GM21529 (cell line): Measurements from ENCODE around the gene RGR.

Experiments
- ATAC-seq: cut with Tn5 transposase; IDR thresholded peaks from one replicate; pipeline ENCODE4 v1.9.1; 2021; ENCODE audit not compliant: unreplicated experiment

RGR gene, protein sequence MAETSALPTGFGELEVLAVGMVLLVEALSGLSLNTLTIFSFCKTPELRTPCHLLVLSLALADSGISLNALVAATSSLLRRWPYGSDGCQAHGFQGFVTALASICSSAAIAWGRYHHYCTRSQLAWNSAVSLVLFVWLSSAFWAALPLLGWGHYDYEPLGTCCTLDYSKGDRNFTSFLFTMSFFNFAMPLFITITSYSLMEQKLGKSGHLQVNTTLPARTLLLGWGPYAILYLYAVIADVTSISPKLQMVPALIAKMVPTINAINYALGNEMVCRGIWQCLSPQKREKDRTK

GRCh38 chr10:84244651-84245270 lies at the start of gene RGR:
Gene RGR, plus strand, starts transcription at chr10:84245053. Its CDS starts 38 bp downstream, at chr10:84245091.
- no peak for ATAC-seq

DNA sequence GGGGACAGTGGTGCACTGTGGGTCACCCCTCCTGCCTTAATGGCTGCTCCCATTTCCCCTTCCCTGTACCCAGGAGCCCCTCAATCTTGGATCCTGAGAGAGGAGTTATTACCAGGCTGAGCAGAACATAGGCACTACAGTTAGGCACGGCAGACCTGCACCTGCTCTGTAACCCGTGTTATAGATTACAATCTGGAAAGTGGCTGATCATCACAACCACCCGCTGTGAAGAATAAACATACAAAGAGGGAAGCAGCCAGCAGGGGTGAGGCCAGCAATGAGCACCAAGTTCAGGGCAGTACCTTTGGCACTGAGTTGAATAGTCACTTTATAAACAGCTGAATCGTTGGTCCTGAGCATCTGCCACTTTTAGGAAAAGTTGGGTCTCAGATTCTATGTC lies 48.8 kb upstream of the RGR start:
- ATAC-seq: no peak

DNA sequence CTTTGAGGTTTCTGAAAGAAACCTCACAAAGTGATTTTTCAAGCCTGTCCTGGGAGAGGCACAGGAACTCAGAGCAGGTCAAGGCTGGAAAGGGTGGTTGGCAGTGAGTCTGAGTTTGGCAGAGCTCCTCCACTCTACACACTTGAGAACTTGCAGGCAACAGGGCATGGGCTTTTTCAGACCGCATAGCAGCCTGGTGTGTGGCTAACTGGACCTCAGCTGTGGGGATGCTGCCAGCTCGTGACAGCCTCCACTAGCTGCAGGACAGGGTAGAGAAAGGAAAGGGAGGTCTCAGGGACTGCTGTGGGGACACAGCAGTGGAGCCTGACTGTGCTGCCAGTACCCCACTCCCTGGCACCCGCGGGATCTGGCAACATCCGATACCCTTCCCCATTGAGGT lies 47.9 kb upstream of the RGR start:
- ATAC-seq: no peak

GRCh38 chr10:84197643-84198042 lies 47.2 kb upstream of the RGR start:
- no peak for ATAC-seq

DNA sequence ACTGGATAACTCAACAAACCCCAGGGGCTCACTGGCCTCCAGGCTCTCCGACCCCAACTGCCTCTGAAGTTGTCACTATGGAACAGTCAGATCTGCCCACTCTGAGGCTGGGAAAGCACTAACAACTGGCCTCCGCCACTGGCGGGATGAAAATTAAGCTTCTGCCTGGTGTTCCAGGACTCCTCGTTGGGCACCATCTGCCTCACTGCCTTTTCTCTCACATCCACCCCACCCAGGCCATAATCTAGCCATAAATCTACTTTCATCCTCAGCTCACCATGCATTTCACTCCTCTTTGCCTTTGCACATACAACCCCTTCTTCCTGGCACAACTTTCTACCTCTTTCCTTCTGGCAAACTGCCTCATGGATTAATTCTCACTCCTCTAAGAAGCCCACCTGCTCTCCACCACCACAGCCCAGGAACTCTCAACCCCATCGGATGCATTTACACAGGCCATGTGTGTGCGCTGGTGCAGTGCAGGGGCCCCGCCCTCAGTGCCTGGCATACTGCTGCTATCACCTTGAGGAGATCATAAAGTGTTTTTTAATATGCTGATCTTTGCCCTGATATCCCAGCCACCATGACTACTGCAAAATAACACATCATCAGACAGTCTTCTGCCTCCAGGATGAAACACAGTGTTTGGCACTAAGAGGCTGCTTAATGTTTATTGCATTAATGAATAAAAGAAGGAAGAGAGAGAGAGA lies 46.5 kb upstream of the RGR start:
- no peak for ATAC-seq

DNA sequence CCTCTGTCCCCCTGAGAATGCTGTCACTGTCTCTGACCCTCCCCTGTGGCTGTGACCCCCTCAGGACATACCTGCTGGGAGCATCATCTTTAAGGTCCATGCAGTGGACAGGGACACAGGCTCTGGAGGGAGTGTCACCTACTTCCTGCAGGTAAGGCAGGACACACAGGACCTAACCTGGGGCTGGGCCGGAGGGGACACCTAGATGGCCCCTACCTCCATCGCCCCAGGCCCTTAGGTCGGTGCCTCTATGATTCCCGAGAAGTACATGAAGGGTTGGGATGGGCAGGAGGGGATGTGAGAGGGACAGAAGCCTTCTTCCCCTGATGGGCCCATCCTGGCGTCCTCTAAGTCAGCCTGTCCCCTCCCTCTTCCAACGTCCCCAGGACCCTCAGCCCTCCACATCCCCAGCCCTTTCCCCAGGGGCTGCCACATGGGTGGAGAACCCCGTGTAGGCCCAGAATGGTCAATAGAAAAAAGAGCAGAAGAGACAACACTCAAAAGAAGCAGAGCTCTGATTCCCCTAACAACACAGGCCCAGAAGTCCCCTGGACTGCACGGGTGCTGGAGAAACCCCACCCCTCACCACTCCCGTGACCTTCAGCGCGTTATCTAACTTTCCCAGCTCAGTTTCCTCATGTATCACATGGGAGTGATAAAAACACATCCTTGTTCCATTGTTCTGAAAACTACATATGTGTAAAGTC lies 44.2 kb upstream of the RGR start:
- ATAC-seq: no peak

DNA sequence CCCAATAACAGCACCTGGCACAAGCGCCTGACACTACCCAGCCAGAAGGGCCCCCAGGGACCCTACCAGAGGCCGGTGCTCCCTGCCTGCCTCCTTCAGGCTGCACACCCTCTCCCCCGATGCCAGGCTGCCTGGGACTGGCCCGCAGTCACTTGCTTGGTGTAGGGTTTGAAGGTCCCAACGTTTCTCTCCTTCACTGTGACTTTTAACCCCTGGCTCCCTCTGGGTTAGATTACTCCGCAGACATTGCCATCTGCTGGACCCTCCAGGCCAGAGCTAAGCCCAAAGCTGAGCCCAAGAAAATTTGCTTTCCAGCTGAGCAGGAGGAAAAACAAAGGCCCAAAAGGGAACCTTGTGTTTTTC lies 43.6 kb upstream of the RGR start:
- no peak for ATAC-seq

GRCh38 chr10:84201682-84202081 lies 43.2 kb upstream of the RGR start:
- ATAC-seq: no peak

DNA sequence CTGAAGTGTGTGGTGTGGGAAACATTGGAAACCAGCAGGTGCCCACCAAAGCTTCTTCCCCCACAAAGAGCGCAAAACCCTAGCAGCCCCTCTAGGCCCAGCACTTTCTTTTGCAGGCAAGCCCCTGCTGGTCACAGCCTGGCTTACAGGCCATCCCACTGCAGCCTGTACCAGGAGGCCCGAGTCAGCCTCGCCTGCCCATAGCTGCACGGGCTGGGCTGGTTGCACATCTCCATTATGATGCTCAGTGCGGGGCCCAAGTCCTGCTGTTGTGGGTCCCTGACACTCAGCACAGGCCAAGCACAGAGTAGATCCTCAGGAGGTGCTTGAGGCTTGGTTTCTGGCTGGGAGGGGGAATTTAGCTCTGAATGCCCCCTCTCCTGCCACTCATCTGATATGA lies 42.5 kb upstream of the RGR start:
- ATAC-seq: no peak

DNA sequence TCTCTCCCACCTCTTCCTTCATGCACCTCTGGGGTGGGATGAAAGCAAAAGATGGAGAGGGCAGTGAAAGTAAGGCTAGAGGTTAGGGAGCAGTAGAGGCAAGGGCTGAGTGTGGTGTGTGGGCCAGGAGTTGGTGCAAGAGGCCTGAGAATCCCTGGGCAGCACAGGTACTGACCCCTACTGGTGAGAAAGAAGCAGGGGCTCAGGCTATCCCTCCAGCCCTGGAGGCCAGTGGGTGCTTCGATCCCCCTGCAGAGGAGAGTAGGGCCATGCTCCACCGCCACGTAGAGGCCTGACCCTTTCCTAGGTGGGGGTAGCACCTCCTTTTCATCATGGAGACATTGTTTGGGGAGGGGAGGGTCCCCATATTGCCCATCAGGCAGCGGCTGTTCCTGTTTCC lies 40.7 kb upstream of the RGR start:
- ATAC-seq: peak; percentile 72

GRCh38 chr10:84204610-84205009 lies 40.2 kb upstream of the RGR start:
- ATAC-seq: no peak

- peak; percentile 80 for ATAC-seq
These were observed 39.6 kb upstream of the RGR start for GRCh38 chr10:84205049-84205852.

DNA sequence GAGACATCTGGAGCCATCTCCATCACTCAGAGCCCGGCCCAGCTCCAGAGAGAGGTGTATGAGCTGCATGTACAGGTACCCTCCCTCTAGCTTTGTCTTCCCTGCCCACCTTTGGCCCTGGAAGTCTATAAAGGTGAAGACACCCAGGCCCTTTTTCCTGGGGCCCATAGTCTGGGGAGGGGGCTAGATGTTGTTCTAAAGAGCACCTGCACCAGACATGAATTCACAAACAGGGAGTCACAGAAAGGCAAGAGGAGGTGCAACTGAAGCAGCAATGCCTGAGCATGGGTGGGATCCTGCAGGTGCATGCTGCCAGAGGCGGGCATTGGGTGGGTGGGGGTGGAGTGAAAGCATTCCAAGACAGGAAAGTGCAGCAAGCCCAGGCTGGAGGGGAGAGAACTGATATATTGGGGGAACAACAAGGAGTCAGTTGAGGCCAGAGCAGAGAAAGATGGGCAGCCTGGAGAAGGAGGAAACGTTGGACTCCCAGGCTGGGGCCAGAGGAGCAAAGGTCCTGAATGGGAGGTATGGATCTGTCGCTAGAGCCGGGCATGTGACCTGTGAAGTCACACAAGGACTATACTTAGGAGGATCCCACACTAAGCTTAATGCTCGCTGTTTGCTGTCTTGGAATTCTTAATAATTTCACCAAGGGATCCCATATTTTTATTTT lies 38.9 kb upstream of the RGR start:
- ATAC-seq: no peak

GRCh38 chr10:84208023-84208422 lies 36.8 kb upstream of the RGR start:
- no peak for ATAC-seq

GRCh38 chr10:84211566-84211965 lies 33.3 kb upstream of the RGR start:
- ATAC-seq: no peak

DNA sequence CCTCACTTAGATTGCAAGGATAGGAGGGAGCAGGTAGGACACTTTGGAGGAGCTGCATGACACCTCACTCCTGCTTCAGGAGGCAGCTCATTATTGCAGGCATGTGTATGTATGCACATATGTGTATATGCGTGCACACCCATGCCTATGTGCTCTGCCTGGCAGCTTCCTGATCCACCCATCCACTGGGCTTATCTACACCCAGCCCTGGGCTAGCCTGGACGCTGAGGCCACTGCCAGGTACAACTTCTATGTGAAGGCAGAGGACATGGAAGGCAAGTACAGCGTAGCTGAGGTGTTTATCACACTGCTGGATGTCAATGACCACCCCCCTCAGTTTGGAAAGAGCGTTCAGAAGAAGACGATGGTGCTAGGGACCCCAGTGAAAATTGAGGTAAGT lies 32.8 kb upstream of the RGR start:
- ATAC-seq: no peak

DNA sequence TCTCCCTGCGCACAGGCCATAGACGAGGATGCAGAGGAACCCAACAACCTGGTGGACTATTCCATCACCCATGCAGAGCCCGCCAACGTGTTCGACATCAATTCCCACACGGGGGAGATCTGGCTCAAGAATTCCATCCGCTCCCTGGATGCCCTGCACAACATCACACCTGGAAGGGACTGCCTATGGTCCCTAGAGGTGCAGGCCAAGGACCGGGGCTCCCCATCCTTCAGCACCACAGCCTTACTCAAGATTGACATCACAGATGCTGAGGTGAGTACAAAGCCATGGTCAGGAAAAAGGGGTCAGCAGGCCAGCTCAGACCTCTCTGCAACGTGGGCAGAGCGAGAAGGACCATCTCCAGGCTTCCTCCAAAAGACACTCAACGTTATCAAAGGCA lies 31.8 kb upstream of the RGR start:
- no peak for ATAC-seq

GRCh38 chr10:84214046-84214572 lies 30.7 kb upstream of the RGR start:
- no peak for ATAC-seq

DNA sequence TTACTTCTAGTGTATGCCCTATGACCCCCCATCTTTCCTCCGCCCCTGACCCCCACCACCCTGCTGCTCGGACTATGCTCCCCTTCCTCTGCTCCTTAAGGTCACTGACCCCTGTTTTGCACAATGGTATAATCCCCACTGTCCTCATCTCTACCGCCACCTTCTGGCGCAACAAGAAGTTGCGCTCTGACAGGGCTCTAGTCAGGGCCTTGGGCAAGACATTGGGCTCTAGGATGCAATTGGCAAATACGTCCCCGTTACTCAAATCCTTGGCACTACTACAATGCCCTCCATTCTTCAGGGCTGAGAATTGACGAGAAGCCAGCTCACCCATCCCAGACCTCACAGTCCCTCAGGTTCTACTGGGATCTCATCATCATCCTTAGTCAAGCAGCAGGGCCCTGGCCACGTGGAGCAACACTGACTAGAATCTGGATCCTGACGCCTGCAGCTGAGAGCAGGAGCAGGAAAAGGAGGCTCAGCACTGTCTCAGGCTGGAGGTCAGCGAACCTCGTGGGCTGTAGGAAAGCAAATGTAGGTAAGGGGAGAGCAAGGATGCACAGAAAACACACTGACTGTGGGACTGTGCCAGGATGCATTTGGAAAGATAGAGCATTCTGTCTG lies 30.1 kb upstream of the RGR start:
- peak; percentile 90 for ATAC-seq

DNA sequence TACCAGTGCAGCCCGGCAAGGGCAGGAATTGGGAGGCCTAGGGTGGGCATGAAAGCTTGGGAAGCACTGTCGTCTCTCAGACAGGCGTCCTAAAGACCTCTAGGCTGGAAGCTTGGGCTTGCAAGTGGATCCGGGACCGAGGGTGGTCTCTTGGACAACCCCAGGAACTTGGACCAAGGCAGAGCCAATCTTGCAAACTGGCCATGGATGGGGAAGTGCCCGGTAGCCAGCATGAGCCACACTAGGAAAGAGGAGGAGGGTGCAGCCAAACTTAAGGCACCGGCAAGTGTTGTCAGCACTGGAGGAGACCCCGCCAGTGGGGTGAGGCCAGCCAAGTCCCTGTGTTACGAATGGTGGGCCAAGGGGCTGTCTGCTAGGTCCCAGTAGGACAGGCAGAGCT lies 28.0 kb upstream of the RGR start:
- ATAC-seq: no peak
